RCC 7860 (cell line): ENCODE measurements around the gene DYNLRB1.

Experiments used
- DNase-seq: peaks from one replicate; pipeline ENCODE4 v3.0.0-alpha.2; 2015; ENCODE audit warnings: low spot score
- FAIRE-seq: peaks from 2 replicates; lab custom pipeline; 2012; peaks lifted over from hg19 to GRCh38; lab: Jason Lieb, UNC

DYNLRB1 gene

GRCh38 chr20:34575271-34575670, 59.0 kb downstream of the DYNLRB1 start:
- DNase-seq (no peak), FAIRE-seq (no peak)

GRCh38 chr20:34575756-34576155, 59.5 kb downstream of the DYNLRB1 start:
- FAIRE-seq (no peak), DNase-seq (no peak)

DNA sequence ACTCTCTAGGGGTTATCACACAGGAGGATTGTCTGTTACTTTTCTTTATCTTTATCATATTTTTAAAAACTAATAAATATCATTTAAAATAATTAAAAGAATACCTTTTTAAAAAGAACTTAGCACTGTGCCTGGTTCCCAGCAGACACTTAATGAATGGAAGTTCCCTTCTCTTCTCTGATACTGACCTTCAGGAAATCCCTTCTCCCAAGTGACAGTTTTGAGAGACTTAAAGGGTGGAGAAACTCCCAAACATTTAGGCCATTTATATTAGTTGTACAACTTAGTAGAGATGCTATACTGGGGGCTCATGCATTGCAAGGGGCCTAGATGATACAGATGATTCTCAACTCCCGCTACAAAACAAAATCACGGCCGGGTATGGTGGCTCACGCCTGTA, 60.8 kb downstream of the DYNLRB1 start:
- DNase-seq (no peak), FAIRE-seq (no peak)

GRCh38 chr20:34578025-34578424, 61.8 kb downstream of the DYNLRB1 start:
- no peak for DNase-seq
- no peak for FAIRE-seq

DNA sequence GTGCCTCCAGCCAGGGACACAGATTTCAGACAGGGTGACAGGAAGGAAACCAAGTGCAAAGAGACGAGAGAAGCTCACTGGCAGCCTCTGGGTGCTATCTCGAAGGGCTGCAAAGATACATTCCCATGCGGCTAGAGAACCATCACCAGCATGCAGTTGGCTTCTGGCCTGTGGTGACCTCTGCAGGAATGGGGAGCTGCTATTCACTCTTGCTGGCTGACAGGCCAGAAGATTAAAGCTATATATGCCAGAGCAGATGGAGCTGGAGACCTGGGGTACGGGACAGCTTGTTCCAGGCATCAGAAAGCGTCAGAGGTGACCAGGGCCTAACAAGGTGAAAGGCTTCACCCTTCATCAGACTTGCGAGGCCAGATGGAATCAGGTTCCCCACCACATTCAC, 62.3 kb downstream of the DYNLRB1 start:
- DNase-seq (no peak), FAIRE-seq (no peak)

GRCh38 chr20:34579191-34579978, 63.2 kb downstream of the DYNLRB1 start:
- DNase-seq (peak; percentile 84), FAIRE-seq (peak; percentile 86)

- no peak for FAIRE-seq
- DNase-seq, result no peak
Measured at GRCh38 chr20:34579979-34580940, 64.0 kb downstream of the DYNLRB1 start.

- no peak for FAIRE-seq
- no peak for DNase-seq
Measured at GRCh38 chr20:34581341-34582184, 65.3 kb downstream of the DYNLRB1 start.

- DNase-seq (no peak), FAIRE-seq (no peak)
Measured at GRCh38 chr20:34582221-34582620, 66.0 kb downstream of the DYNLRB1 start.

GRCh38 chr20:34582911-34583310, 66.7 kb downstream of the DYNLRB1 start:
- FAIRE-seq, result no peak
- peak; percentile 27 for DNase-seq

DNA sequence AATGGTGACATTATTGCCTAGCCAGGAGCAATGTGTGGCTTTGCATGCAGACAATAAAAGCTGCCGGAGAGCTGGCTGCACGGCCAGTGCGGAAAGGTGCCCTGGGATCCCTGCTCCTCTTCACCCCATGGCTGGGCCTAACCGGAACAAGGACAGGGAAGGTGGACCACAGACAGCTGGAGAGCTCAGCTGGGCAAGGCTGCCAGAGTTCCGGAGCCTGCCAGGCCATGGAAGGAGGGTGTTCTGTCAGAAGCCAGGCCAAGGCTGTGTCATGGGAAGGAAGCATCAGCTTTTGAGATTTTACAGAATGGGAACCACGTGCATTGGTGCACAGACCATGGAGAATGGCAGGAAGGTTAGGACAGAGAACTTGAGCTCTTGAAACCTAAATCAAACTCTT, 67.3 kb downstream of the DYNLRB1 start:
- DNase-seq (no peak), FAIRE-seq (no peak)

DNA sequence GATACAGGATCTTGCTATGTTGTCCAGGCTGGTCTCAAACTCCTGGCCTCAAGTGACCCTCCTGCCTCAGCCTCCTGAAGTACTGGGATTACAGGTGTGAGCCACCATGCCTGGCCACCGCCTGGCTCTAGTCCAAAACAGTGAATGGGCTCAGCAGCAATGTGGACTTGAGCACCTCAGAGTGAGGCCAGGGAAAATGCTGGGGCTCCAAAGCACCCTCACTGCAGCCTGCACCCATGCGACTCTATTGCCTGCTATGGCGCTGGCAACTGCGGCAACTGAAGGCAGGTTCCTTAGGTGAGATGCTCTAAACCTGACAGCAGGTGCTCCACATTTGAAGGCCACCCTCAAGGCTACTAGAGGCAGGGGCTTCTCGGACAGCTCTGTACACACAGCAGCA, 68.8 kb downstream of the DYNLRB1 start:
- FAIRE-seq (no peak), DNase-seq (no peak)

- FAIRE-seq (no peak), DNase-seq (no peak)
Measured at GRCh38 chr20:34586488-34587163, 70.4 kb downstream of the DYNLRB1 start.
